Fibroblast of skin of left biceps (primary cell): ENCODE results near the gene SSH3.

Experiments used
- DNase-seq, 2 experiments: peaks; one replicate each; pipeline ENCODE4 v3.0.0-alpha.2; 2013; ENCODE audit warnings: low read depth in 2 of 2

Gene SSH3

GRCh38 chr11:67293090-67293489 is 10.2 kb upstream of the SSH3 start:
- no peak for DNase-seq

- no peak for DNase-seq
Measured at GRCh38 chr11:67295846-67296245, 7.5 kb upstream of the SSH3 start.

GRCh38 chr11:67298786-67299185 is 4.5 kb upstream of the SSH3 start:
- DNase-seq, result no peak

GRCh38 chr11:67299471-67300191 is 3.7 kb upstream of the SSH3 start:
- no peak for DNase-seq

GRCh38 chr11:67300256-67300755 is 3.0 kb upstream of the SSH3 start:
- DNase-seq, result no peak

GRCh38 chr11:67300756-67301312 is 2.5 kb upstream of the SSH3 start:
- DNase-seq, result no peak

- DNase-seq, result no peak
Measured at GRCh38 chr11:67301313-67301921, 1.9 kb upstream of the SSH3 start.

GRCh38 chr11:67301951-67302516 is 1.3 kb upstream of the SSH3 start:
- no peak for DNase-seq

- DNase-seq, result no peak
Measured at GRCh38 chr11:67302571-67303131, 679 bp upstream of the SSH3 start.

- no peak for DNase-seq
Measured at GRCh38 chr11:67303835-67304411, 593 bp downstream of the SSH3 start.

- no peak for DNase-seq
Measured at GRCh38 chr11:67304511-67305113, 1.3 kb downstream of the SSH3 start.

GRCh38 chr11:67306769-67307544 is 3.6 kb downstream of the SSH3 start:
- no peak for DNase-seq

GRCh38 chr11:67307545-67308001 is 4.2 kb downstream of the SSH3 start:
- no peak for DNase-seq

GRCh38 chr11:67308031-67308866 is 4.9 kb downstream of the SSH3 start:
- DNase-seq, result no peak

GRCh38 chr11:67309166-67309565 is 5.8 kb downstream of the SSH3 start:
- no peak for DNase-seq

GRCh38 chr11:67309661-67310061 is 6.3 kb downstream of the SSH3 start:
- DNase-seq, result no peak

GRCh38 chr11:67310246-67311050 is 7.1 kb downstream of the SSH3 start:
- no peak for DNase-seq

- DNase-seq, result no peak
Measured at GRCh38 chr11:67311051-67311555, 7.8 kb downstream of the SSH3 start.
